ENCODE measurements around the gene LRP2. TPM values are rescaled to one million over a fixed set of nuclear protein-coding genes. Genes with fewer than 3 reads are reported as not detected.

Gene LRP2
- polyA plus RNA-seq, 1 of the 3 experiments (the other 2 are of a cell fraction): not detected

GRCh38 chr2:169189132-169189531 is 173.2 kb downstream of the LRP2 start:
- CTCF ChIA-PET: interaction anchor here (1.2 to 1.7 kb wide), 3 partner anchors 14 to 1683 kb away, joined by 3 to 4 read pairs (median 3); no protein-coding TSS in a partner anchor

DNA sequence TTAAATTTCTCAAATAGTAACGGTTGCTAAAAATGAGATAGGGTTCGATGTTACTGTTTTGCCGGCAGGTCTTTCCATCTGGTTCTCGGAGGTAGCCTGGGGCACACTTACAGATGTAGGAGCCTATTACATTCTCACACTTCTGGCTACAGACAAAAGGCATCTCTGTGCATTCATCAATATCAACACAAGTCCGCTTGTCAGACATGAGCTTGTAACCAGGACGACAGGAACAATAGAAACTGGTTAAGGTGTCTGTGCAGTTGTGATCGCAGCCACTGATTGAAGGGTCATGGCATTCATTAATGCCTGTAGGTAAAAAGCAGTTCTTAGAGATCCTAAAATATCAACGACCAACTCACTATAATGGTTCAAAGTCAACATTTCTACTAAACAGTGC is 176.6 kb downstream of the LRP2 start:
- Histone ChIP-seq H4K20me1 (ENCODE audit: insufficient read depth) (no peaks in the 10 kb centered on the region), H3F3A (replicated peaks; ENCODE audit: insufficient read depth) (no peaks in the 10 kb centered on the region), H3K4me2 (no peak overlapping the region), H3K79me2 (ENCODE audit: insufficient read depth) (no peaks in the 10 kb centered on the region), H3K4me3 (ENCODE audit: low read depth in 2 of 2, low read length in 1 of 2) (no peak overlapping the region), H3K36me3 (replicated peaks in 1 of 2; ENCODE audit: control insufficient read depth in 1 of 2, insufficient read depth in 2 of 2, low read length in 1 of 2) (no peaks in the 10 kb centered on the region), H3K9me3 (no peaks in the 10 kb centered on the region), H3K27me3 (ENCODE audit: insufficient read depth) (no peaks in the 10 kb centered on the region), H3K4me1 (ENCODE audit: control insufficient read depth in 1 of 2, insufficient read depth in 2 of 2, low read depth in 1 of 2, low read length in 1 of 2) (no peaks in the 10 kb centered on the region), H3K27ac (ENCODE audit: low read depth in 2 of 2, low read length in 1 of 2) (no peak overlapping the region), H2AFZ (ENCODE audit: low read depth) (no peak overlapping the region), H3K9me2 (no peaks in the 10 kb centered on the region), H3K9ac (no peak overlapping the region)
- TF ChIP-seq, protein P1, sequence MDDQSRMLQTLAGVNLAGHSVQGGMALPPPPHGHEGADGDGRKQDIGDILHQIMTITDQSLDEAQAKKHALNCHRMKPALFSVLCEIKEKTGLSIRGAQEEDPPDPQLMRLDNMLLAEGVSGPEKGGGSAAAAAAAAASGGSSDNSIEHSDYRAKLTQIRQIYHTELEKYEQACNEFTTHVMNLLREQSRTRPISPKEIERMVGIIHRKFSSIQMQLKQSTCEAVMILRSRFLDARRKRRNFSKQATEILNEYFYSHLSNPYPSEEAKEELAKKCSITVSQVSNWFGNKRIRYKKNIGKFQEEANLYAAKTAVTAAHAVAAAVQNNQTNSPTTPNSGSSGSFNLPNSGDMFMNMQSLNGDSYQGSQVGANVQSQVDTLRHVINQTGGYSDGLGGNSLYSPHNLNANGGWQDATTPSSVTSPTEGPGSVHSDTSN (IDR thresholded peaks at IDR 0.05): no peak
- TF ChIP-seq GATA2 (CRISPR knock-in tag; IDR thresholded peaks at IDR 0.05) (no peak), NRF1 (IDR thresholded peaks at IDR 0.05; ENCODE audit: low read depth, low read length) (no peak), TEAD4 (IDR thresholded peaks at IDR 0.05; ENCODE audit: borderline replicate concordance, insufficient read depth) (no peak), CTCF (IDR thresholded peaks at IDR 0.05) (no peak), NFIC (IDR thresholded peaks at IDR 0.05; ENCODE audit: borderline replicate concordance) (no peak), ELF1 (IDR thresholded peaks at IDR 0.05) (no peak), SMC3 (IDR thresholded peaks at IDR 0.05; ENCODE audit: low read depth, low read length) (no peak), RFX5 (IDR thresholded peaks at IDR 0.05; ENCODE audit: low read length) (no peak), YY1 (IDR thresholded peaks at IDR 0.05; ENCODE audit: low read depth) (no peak), EP300 (IDR thresholded peaks at IDR 0.05; ENCODE audit: borderline replicate concordance in 1 of 2, low read depth in 1 of 2, low read length in 1 of 2) (no peak), POLR2AphosphoS5 (IDR thresholded peaks at IDR 0.05; ENCODE audit: low read depth, low read length) (no peak), GABPA (IDR thresholded peaks at IDR 0.05; ENCODE audit: low read depth) (no peak), FOXM1 (IDR thresholded peaks at IDR 0.05; ENCODE audit: low read depth) (no peak)
- WGBS (ENCODE audit: low lambda C conversion rate): 37% methylated on average over 8 of the region's 8 CpGs
- DNase-seq: no peak
- ChIA-PET POLR2A (no interaction called here), CTCF (interaction anchor here (1.0 kb wide), 1 partner anchor 54 kb away, joined by 3 read pairs; no protein-coding TSS in a partner anchor)

More at GRCh38 chr2:169189132-169189531, 173.2 kb downstream of the LRP2 start:
- H3F3A ChIP-seq (replicated peaks; ENCODE audit: insufficient read depth): no peaks in the 10 kb centered on the region
- H3K36me3 ChIP-seq (replicated peaks in 1 of 2; ENCODE audit: control insufficient read depth in 1 of 2, insufficient read depth in 2 of 2, low read length in 1 of 2): no peaks in the 10 kb centered on the region
- no peak overlapping the region for H3K9ac ChIP-seq
- no peaks in the 10 kb centered on the region for H3K4me1 ChIP-seq (ENCODE audit: control insufficient read depth in 1 of 2, insufficient read depth in 2 of 2, low read depth in 1 of 2, low read length in 1 of 2)
- no peak overlapping the region for H2AFZ ChIP-seq (ENCODE audit: low read depth)
- H4K20me1 ChIP-seq (ENCODE audit: insufficient read depth): no peaks in the 10 kb centered on the region
- TF ChIP-seq FOXM1 (IDR thresholded peaks at IDR 0.05; ENCODE audit: low read depth): no peak
- TF ChIP-seq, protein P2, sequence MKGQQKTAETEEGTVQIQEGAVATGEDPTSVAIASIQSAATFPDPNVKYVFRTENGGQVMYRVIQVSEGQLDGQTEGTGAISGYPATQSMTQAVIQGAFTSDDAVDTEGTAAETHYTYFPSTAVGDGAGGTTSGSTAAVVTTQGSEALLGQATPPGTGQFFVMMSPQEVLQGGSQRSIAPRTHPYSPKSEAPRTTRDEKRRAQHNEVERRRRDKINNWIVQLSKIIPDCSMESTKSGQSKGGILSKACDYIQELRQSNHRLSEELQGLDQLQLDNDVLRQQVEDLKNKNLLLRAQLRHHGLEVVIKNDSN (IDR thresholded peaks at IDR 0.05; ENCODE audit: borderline replicate concordance, low read depth): no peak
- no peak for TF ChIP-seq TCF12 (IDR thresholded peaks at IDR 0.05)
- no peak for TF ChIP-seq RAD21 (IDR thresholded peaks at IDR 0.05; ENCODE audit: low read length)
- TF ChIP-seq NRF1 (IDR thresholded peaks at IDR 0.05; ENCODE audit: low read depth, low read length): no peak
- no peak for TF ChIP-seq POLR2AphosphoS5 (IDR thresholded peaks at IDR 0.05; ENCODE audit: low read depth, low read length)
- no peak for TF ChIP-seq MXI1 (IDR thresholded peaks at IDR 0.05; ENCODE audit: low read depth, low read length)
- no peak for TF ChIP-seq MAX (IDR thresholded peaks at IDR 0.05; ENCODE audit: low read depth)
- TF ChIP-seq CHD2 (IDR thresholded peaks at IDR 0.05; ENCODE audit: low read length, partially characterized antibody): no peak
- no peak for TF ChIP-seq TAF1 (IDR thresholded peaks at IDR 0.05; ENCODE audit: borderline replicate concordance, low read depth, low read length)
- no peak for TF ChIP-seq GATA2 (CRISPR knock-in tag; IDR thresholded peaks at IDR 0.05)
- TF ChIP-seq JUND (IDR thresholded peaks at IDR 0.05): no peak
- no peak for TF ChIP-seq GABPA (IDR thresholded peaks at IDR 0.05; ENCODE audit: low read depth)
- no peak for TF ChIP-seq SMC3 (IDR thresholded peaks at IDR 0.05; ENCODE audit: low read depth, low read length)
- no peak for TF ChIP-seq RCOR1 (IDR thresholded peaks at IDR 0.05; ENCODE audit: low read length)
- TF ChIP-seq FOSL2 (IDR thresholded peaks at IDR 0.05; ENCODE audit: borderline replicate concordance, low read depth): no peak
- TF ChIP-seq FOXJ3 (CRISPR knock-in tag; IDR thresholded peaks at IDR 0.05): no peak
- TF ChIP-seq RFX5 (IDR thresholded peaks at IDR 0.05; ENCODE audit: low read length): no peak
- POLR2A ChIA-PET: no interaction called here
- no peak overlapping the region for H3K4me3 ChIP-seq (ENCODE audit: low read depth in 2 of 2, low read length in 1 of 2)
- DNase-seq: no peak
- H3K27me3 ChIP-seq (ENCODE audit: insufficient read depth): no peaks in the 10 kb centered on the region
- H3K79me2 ChIP-seq (ENCODE audit: insufficient read depth): no peaks in the 10 kb centered on the region
- H3K9me3 ChIP-seq: no peaks in the 10 kb centered on the region
- WGBS (ENCODE audit: low lambda C conversion rate): 47% methylated on average over 3 of the region's 3 CpGs
- no peaks in the 10 kb centered on the region for H3K9me2 ChIP-seq
- H3K4me2 ChIP-seq: no peak overlapping the region
- H3K27ac ChIP-seq (ENCODE audit: low read depth in 2 of 2, low read length in 1 of 2): no peak overlapping the region
